HEK293T (cell line): ENCODE results near the gene METTL24.

ENCODE experiments used
- ARNT ChIP-seq: fragments of 450-650 bp; IDR thresholded peaks from 2 replicates; pipeline ENCODE4 v1.6.1; 2017; ENCODE audit warnings: mild to moderate bottlenecking
- FOXA1 ChIP-seq: fragments of 450-650 bp; IDR thresholded peaks from 2 replicates; pipeline ENCODE4 v1.6.1; 2016; ENCODE audit warnings: mild to moderate bottlenecking
- FOXK2 ChIP-seq: fragments of 450-650 bp; IDR thresholded peaks from 2 replicates; pipeline ENCODE4 v1.6.1; 2016; ENCODE audit warnings: mild to moderate bottlenecking
- FOXM1 ChIP-seq: fragments of 450-650 bp; IDR thresholded peaks from 2 replicates; pipeline ENCODE4 v1.6.1; 2017; ENCODE audit warnings: mild to moderate bottlenecking, borderline replicate concordance
- NFRKB ChIP-seq: fragments of 450-650 bp; IDR thresholded peaks from 2 replicates; pipeline ENCODE4 v1.6.1; 2016; ENCODE audit warnings: mild to moderate bottlenecking, moderate library complexity
- SP1 ChIP-seq: fragments of 450-650 bp; IDR thresholded peaks from 2 replicates; pipeline ENCODE4 v1.6.1; 2017
- SUZ12 ChIP-seq: fragments of 450-650 bp; IDR thresholded peaks from 2 replicates; pipeline ENCODE4 v1.6.1; 2016; ENCODE audit warnings: mild to moderate bottlenecking
- ZNF384 ChIP-seq: fragments of 450-650 bp; IDR thresholded peaks from 2 replicates; pipeline ENCODE4 v1.6.1; 2016
- TF ChIP-seq, protein P1 (sequence below): fragments of 450-650 bp; IDR thresholded peaks from 2 replicates; pipeline ENCODE4 v1.6.1; 2016

GRCh38 chr6:110329714-110330436, 28.3 kb downstream of the METTL24 start:
- TF ChIP-seq NFRKB (no peak), FOXM1 (no peak), FOXA1 (no peak), SUZ12 (no peak), FOXK2 (no peak), SP1 (no peak), ZNF384 (no peak), ARNT (no peak)
- TF ChIP-seq, protein P1, sequence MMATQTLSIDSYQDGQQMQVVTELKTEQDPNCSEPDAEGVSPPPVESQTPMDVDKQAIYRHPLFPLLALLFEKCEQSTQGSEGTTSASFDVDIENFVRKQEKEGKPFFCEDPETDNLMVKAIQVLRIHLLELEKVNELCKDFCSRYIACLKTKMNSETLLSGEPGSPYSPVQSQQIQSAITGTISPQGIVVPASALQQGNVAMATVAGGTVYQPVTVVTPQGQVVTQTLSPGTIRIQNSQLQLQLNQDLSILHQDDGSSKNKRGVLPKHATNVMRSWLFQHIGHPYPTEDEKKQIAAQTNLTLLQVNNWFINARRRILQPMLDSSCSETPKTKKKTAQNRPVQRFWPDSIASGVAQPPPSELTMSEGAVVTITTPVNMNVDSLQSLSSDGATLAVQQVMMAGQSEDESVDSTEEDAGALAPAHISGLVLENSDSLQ: no peak
